Measurements from ENCODE around the gene LPIN1.
"Not testable (repeated sequence)": the region's sequence is repeated elsewhere in the genome, so short reads cannot be mapped to it uniquely, and the experiment has no call there.

Gene LPIN1

DNA sequence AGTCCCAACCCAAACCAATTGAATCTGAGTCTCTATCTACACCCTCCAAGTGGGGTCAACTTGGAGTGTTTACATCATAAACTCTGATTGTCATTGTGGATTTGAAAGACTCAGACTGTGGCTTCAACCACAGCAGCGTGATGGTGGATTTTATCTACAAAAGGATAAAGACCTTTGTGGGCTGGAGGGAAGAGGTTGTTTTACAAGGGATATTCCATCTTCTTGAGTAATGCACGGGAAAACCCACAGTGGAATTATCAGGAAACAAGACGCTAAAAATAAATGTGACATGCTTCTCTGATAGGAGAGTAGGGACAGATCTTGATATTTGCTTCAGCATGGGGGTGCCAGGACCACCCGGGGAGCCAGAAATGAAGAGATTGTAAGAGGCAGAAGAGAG, 93.5 kb downstream of the LPIN1 start:
- DNase-seq = peak; percentile 20

DNA sequence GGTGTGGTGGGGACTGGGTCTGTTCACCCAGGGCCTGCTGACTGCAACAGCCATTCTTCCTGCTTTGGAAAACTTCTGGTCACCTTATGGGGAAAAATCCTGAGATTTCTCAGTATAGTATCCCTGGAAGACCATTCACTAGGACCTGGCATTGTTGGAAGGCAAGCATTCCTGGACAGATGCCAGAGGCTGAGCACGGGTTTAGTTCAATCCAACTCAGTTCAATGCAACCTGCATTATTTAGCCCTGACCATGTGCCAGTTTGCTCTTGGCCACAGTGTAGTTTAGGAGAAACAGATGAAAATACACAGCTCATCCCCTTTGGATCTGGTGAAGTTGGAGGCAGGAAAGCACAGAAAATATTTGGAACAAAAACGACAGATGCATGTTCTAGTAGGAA, 95.9 kb downstream of the LPIN1 start:
- no peak for DNase-seq

DNA sequence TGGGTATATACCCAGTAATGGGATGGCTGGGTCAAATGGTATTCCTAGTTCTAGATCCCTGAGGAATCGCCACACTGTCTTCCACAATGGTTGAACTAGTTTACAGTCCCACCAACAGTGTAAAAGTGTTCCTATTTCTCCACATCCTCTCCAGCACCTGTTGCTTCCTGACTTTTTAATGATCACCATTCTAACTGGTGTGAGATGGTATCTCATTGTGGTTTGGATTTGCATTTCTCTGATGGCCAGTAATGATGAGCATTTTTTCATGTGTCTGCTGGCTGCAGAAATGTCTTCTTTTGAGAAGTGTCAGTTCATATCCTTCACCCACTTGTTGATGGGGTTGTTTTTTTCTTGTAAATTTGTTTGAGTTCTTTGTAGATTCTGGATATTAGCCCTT, 98.4 kb downstream of the LPIN1 start:
- DNase-seq = not testable (repeated sequence)

DNA sequence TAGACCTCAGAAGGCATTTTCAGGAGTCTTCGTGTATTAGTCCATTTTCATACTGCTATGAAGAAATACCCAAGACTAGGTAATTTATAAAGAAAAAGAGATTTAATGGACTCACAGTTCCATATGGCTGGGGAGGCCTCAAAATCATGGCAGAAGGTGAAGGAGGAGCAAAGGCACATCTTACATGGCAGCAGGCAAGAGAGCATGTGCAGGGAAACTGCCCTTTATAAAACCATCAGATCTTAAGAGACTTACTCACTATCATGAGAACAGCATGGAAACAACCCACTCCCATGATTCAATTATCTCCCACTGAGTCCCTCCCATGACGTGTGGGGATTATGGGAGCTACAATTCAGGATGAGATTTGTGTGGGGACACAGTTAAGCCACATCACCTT, 101.5 kb downstream of the LPIN1 start:
- DNase-seq = not testable (repeated sequence)

DNA sequence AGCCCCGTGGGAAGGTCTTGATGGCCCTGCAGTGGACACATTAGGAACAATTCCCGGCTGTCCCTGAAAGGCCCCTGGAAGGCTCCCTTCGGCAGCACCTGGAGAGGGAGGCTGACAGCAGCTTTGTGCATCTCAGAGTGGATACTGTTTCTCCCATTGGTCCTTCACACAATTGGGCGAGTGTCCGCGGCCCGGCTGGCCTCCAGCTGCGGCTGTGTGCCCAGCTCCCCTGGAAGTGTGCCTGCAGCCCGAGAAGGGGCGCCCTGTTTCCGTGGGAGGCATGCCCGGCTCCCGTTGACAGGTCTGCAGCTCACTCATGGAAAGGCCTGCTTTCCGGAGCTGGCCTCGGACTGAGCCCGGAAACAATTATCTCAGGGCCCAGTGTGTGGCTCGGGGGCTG, 103.7 kb downstream of the LPIN1 start:
- no peak for DNase-seq

DNA sequence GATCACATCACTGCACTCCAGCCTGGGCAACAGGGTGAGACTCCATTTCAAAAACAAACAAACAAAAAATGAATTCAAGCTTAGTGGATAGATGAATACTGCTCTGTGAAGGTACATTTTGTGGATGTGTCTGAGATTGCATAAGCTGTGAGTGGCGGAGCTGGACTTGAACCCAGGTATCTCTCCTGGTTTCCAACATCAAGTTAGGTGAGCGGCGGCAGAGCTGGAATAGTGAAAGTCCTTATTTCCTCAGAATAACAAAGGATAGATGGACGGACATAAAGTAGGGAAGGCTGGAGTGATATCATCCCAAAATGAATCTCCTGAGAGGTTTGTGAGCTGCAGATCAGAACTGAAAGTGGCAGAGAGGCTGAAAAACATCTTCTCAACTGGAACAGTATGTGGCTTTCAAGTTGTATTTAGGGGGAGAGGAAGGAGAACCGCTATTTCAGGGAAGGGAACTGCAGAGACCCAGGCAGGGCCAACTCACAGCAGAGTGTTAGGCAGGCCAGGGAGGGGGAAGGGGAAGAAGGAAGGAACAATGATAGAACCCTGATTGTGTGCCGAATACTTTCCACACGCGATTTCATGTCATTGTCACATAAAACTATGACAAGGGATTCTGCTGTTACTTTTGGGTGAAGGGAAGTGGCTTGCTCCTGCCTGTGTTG, 106.2 kb downstream of the LPIN1 start:
- DNase-seq = no peak

DNA sequence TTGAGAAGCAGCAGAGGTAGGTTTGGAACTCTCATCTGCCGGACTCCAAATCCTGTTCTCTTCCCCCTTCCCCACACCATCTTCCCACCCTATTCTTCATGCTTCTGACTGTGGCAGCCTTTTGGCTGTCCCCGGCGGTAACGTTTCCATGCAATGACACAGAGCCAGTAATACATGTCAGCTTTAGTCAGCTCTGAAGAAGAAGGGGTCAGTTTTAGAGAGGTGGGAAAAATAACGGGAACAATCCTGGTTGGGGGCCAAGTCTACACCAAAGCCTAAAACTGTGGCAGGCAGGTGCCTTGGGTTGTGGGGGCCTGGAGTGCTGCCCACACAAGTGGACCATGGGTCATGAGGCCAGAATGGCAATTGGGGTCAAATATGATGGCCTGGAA, 106.8 kb downstream of the LPIN1 start:
- no peak for DNase-seq

DNA sequence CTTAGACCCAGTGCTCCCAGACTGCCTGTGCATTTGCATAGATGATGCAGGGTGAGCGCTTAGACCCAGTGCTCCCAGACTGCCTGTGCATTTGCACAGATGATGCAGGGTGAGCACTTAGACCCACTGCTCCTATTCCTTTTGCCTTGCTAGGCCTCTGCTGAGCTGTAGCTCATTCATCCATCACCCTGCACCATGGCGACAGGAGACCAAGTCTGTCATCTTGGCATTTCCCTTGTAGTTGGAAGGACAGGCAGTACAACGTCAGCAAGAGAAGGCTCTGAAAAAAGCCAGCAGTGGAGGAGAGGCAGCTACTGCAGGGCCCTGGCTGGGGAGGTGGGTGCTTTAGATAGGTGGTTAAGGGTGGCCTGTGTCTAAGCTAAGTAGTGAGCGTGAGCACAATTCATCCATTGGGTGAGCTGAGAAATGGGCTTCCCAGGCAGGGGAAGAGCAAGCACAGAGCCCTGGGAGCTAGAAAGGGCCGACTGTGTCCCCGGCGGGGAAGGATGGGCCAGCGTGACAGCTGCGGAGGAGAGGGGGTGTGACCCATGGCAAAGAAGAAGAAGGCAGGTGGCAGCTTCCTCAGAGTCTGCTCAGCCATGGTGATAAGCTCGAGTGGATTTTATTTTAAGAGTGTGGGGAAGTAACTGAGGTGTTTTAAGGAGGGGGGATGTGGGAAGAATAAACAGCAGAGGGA, 108.8 kb downstream of the LPIN1 start:
- DNase-seq = no peak

DNA sequence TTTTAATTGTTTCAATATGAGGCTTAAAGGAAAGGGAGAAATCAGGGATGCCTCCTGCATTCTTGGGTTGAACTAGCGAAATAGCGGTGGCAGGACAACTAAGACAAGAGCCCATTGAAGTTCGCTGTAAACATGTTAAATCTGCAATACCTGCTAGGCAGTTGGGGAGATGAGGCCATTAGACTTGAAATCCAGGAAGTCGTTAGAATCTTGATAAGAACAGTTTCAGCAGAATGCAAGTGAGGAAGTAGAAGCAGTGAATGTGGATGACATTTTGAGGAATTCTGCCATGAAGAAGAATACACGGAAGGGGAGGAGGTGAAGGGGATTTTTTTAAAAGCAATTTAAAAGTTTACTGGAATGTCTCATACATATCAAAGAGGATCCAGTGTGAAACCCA, 109.7 kb downstream of the LPIN1 start:
- DNase-seq = peak; percentile 64

DNA sequence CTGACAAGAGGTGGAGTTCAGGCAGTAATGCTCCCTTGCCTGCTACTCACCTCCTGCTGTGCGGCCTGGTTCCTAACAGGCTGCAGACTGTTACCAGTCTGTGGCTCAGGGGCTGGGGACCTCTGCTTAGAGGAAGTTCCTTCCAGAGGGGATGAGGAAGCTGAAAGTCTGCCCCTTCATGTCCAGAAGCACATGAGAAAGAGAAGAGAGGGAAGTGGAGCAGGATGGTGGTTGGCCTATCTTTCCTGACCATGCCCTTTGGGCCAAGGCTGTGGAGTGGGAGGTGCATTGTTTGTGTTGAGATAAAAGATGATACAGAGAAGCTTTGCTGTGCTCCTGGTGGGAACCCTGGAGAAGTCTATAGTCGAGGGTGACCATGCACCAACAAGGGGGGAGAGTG, 112.5 kb downstream of the LPIN1 start:
- peak; percentile 84 for DNase-seq

DNA sequence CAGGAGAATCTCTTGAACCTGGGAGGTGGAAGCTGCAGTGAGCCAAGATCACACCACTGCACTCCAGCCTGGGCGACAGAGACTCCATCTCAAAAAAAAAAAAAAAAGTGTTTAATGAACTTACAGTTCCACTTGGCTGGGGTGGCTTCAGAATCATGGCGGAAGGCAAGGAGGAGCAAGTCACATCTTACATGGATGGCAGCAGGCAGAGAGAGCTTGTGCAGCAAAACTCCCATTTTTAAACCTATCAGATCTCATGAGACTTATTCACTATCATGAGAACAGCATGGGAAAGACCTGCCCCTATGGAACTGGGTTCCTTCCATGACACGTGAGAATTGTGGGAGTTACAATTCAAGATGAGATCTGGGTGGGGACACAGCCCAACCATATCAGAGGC, 113.5 kb downstream of the LPIN1 start:
- not testable (repeated sequence) for DNase-seq

DNA sequence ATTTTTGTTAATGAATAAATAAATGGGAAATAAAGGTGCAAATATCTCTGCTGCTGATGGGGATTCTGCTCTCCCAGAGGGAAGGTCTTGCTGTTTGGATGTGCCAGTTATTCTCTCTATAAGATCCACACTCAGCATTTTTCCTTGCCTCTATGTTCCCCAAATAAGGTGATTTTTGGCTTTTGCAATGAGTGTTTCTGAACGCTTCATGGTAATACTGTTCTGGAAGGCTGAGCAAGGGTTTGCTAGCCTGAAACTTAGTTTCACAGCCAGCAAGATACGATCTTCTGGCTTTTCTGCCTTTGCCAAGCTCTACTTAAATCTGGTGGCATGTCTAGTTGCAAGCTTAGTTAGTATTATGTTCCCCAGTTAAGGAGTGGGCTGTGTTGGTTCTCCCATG, 114.6 kb downstream of the LPIN1 start:
- DNase-seq = no peak

DNA sequence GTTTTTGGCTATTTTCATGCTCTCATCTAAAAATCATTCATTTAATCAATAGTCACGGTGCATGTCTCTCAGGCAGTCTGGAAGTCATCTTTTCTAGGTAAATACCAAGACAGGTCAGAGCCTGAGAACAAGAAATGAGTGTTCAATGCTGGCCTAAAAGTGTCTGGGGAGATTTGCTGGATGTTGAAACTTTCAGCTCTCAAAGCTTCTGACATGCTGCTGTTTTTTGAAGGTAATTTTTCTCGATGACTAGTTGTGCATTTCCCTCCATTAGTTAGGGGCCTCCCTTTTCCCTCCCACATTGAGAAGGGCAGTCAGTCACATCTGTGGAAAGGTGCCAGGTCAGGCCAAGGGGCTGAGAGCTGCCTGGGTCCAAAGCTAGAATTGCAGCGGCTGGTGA, 115.6 kb downstream of the LPIN1 start:
- DNase-seq = no peak

DNA sequence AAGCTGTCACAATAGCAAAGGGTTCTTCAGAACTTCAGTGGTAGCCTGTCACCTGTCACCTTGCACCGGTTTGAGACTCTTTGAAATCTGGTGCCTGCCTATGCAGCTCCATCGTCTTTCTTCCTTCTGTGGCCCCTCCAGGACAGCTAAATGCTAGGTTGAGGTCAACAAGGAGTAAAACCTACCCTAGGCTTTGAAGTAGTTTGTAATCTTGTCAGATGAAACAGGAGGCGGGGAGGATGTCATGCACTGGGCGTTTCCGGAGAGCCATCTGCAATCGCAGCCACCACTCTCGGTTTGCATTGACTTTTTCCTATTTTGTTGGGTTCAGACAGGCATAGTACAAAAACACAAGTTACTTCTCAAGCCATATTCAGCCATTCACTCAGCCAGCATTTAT, 116.7 kb downstream of the LPIN1 start:
- no peak for DNase-seq

DNA sequence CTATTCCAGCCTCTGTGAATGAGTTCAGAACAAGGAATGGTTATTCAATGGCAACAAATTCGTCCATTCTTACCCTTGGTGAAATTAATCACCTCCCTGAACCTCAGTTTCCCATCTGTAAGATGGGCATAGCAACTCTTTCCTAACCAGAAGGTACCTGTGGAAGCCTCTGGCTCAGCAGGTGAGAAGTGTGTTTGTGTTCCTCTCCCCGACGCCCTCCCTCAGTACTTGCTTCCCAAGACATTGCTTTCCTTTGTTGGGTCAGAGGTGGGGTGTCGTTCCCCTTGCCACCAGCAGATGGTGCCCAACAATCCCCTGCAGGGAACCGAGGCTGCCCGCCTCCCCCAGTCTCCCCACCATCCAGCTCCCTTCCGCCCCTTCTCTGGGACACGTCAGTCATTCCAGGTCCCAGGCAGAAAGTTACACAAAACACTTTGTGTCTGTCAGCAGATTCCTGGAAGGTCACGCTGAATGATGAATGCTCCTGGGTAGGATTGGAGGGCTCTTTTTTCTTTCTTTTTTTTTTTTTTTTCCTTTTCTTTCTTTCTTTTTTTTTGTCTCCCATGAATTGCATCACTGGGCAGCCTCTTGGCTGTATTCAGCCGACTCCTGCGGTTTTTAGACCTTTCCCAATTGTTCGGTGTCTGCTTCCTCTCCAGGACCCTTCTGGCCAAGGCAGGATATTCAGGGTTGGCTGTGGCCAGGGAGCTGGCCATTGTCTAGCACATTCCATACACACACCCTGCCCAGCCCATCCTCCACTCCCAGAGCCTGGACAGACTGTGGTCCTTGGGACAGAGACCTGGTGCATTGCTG, 117.3 kb downstream of the LPIN1 start:
- DNase-seq = peak; percentile 87

DNA sequence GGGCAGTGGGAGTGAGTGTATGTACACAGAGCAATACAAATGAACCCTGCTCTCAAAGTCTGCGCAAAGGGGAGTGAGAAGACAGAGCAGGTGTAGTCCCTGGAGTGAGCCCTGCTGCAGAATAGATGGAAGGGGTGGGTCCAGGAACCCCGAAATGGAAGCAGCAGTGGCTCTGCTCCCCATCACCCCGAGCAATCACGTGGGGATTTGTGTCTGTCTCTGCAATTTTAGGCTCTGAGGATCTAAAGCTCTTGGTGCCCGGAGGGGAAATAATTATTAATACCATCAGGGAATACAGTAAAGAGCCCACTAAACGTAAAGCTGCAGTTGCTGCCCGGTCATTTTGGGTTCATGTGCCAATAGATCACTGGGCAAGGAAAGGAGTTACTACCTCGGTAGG, 118.3 kb downstream of the LPIN1 start:
- DNase-seq = no peak

DNA sequence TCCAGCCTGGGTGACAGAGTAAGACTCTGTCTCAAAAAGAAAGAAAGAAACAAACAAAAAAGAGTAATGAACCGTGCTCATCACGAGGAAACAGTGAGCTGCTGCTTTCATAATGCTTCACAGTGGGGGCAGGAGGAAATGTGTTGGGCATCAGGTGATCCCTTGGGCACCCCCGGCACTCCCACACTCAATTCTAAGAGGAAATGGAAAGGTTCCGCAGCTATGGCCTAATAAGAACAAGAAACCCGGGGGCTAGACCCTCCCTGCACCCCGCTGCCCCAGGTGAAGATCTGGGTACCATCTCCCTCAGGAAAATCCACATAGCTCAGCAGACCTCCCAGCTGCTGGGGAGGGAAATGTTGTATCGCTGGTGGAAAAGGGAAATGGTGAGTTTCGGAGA, 118.9 kb downstream of the LPIN1 start:
- no peak for DNase-seq

DNA sequence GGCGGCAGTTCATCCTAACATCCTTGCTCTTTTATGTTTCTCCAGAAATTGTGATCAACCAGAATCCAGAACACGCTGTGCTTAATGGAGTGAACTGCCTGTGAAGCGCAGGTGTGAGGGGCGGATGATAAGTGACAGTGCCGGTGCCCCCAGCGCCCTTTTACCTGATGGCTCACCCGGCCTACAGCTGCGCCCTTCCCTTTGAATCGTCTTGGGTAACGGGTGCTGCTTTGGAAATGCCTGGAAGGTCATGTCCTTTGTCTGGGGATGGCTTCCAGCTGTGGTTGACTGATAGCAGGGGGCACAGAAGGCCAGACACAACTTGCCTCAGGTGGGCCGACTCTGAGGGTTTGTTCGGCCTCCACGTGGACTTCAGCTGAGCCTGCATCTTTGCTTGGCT, 119.4 kb downstream of the LPIN1 start:
- DNase-seq = no peak

DNA sequence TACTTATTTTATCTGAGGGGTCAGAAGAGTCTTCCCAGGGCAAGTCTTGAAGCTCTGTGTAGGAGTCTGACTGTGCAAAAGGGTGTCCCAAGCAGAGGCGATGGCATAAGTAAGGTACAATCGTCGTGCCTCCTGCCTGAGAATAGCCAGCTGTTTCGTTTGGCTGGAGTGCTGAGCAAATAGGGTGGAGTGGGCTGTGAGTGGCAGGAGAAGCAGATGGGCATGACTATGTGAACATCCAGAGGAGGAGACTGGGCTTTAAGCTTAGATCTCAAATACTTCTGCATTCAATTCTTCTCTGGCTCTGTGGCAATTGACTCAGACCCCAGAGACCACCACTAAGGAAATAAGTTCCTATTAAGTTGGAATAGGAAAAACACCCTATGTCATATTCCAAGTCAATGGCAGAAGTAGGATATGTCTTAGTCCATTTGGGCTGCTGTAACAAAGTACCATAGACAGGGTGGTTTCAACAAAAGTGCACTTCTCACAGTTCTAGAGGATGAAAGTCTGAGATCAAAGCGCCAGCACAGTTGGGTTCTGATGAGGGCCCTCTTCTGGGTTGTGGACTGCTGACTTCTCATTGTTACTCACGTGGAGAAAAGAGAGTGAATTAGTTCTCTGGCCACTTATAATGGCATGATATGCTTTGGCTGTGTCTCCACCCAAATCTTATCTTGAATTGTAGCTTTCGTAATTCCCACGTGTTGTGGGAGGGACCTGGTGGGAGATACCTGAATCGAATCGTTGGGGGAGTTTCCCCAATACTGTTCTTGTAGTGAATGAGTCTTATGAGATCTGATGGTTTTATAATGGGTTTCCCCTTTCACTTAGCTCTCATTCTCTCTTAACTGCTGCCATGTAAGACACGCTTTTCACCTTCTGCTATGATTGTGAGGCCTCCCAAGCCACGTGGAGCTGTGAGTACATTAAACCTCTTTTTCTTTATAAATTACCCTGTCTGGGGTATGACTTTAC, 120.2 kb downstream of the LPIN1 start:
- peak; percentile 64 for DNase-seq

DNA sequence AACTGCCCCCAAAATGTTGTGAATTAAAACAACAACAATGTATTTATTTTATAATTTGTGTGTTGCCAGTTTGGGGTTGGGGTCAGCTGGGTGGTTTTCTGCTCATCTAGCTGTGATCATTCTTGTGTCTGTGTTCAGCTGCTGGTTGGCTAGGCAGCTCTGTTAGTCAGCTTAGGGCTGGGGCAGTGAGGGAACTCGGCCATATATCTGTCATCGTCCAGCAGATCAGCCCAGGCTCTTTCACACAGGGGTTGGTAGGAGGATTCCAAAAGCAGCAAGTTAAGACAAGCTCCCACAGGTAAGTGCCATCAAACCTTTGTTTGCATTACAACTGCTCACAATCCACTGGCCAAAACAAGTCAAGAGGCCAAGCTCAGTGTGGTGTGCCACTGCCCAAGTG, 121.5 kb downstream of the LPIN1 start:
- no peak for DNase-seq

DNA sequence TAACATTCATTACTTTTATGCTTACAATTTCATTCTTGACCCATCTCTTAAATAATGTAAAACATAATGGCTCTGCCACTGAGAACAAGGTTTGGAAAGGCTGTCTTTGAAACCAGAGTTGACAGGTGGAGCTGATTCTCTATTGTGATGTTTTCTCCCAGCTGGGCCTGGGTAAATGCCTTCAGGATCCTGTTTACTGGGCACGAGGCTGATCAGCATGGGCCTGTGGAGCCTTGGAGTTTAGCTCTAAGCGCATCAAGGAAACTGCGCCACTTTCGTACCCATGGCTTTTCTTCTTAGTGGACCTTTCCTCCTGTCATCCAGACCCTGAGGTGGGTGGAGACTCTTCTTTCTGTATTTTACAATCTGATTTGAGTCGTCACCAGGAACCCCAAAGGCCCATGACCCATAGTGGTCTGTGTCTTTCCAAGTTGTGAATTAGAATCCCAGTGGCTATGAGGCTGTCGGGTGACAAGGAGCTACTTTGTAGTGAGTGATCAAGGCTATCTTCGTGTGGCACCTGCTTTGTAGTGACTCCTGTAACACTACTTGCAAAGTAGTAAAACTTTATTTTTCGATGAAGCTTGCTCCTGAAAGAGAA, 123.1 kb downstream of the LPIN1 start:
- no peak for DNase-seq

DNA sequence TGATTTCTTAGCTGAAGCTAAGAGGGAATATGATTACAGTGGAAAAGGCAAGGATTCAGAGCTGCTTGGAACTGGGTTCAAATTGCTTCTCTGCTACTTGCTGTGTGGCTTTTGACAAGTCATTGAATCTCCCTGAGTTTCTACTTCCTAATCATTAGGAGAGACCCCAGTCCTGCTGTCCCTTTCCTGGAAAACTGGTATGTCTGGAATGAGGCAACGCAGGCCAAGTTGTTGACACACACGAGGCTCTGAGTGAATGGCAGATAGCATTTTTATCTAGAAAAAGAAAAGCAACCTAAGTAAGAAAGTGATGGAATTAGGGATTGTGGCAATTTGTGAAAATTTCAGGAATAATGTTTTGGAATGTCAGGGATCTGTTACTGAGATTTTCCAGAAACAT, 123.6 kb downstream of the LPIN1 start:
- DNase-seq = no peak
